ENCODE data around the gene MRPS18A. TPM values are rescaled to one million over a fixed set of nuclear protein-coding genes. Genes with fewer than 3 reads are reported as not detected.

The MRPS18A gene
- polyA plus RNA-seq (2012; ENCODE audit: insufficient read depth, insufficient read length): 88.3 TPM

- H3K4me3 ChIP-seq (ENCODE audit: low read length): peak within 1 kb of the TSS; percentile 97
- DNase-seq (ENCODE audit: low read depth, low spot score): peak; percentile 49
Observed at GRCh38 chr6:43687437-43688347, at the start of gene MRPS18A. Gene MRPS18A, minus strand, starts transcription at chr6:43687791. Its CDS starts 12 bp downstream, at chr6:43687779.

GRCh38 chr6:43736844-43737243 is 49.3 kb upstream of the MRPS18A start:
- H3K4me3 ChIP-seq (ENCODE audit: low read length): no peak overlapping the region
- DNase-seq (ENCODE audit: low read depth, low spot score): no peak

GRCh38 chr6:43736211-43736786 is 48.7 kb upstream of the MRPS18A start:
- DNase-seq (ENCODE audit: low read depth, low spot score): no peak
- H3K4me3 ChIP-seq (ENCODE audit: low read length): no peak overlapping the region

- no peak for DNase-seq (ENCODE audit: low read depth, low spot score)
Observed at GRCh38 chr6:43735642-43736199, 48.1 kb upstream of the MRPS18A start.

GRCh38 chr6:43734294-43734665 is 46.7 kb upstream of the MRPS18A start:
- DNase-seq (ENCODE audit: low read depth, low spot score): no peak
- H3K4me3 ChIP-seq (ENCODE audit: low read length): no peak overlapping the region

More at GRCh38 chr6:43735642-43736199, 48.1 kb upstream of the MRPS18A start:
- no peak overlapping the region for H3K4me3 ChIP-seq (ENCODE audit: low read length)

GRCh38 chr6:43733471-43734293 is 46.1 kb upstream of the MRPS18A start:
- H3K4me3 ChIP-seq (ENCODE audit: low read length): no peak overlapping the region
- DNase-seq (ENCODE audit: low read depth, low spot score): peak; percentile 72

GRCh38 chr6:43730634-43731033 is 43.0 kb upstream of the MRPS18A start:
- H3K4me3 ChIP-seq (ENCODE audit: low read length): no peak overlapping the region
- DNase-seq (ENCODE audit: low read depth, low spot score): no peak

GRCh38 chr6:43729537-43729936 is 41.9 kb upstream of the MRPS18A start:
- no peak for DNase-seq (ENCODE audit: low read depth, low spot score)
- H3K4me3 ChIP-seq (ENCODE audit: low read length): no peak overlapping the region

GRCh38 chr6:43728586-43728985 is 41.0 kb upstream of the MRPS18A start:
- DNase-seq (ENCODE audit: low read depth, low spot score): no peak
- no peak overlapping the region for H3K4me3 ChIP-seq (ENCODE audit: low read length)

GRCh38 chr6:43727634-43728033 is 40.0 kb upstream of the MRPS18A start:
- DNase-seq (ENCODE audit: low read depth, low spot score): no peak
- no peak overlapping the region for H3K4me3 ChIP-seq (ENCODE audit: low read length)

- H3K4me3 ChIP-seq (ENCODE audit: low read length): peak overlapping the region; percentile 30
- DNase-seq (ENCODE audit: low read depth, low spot score): no peak
Observed at GRCh38 chr6:43725643-43726580, 38.3 kb upstream of the MRPS18A start.

GRCh38 chr6:43724914-43725642 is 37.5 kb upstream of the MRPS18A start:
- peak; percentile 90 for DNase-seq (ENCODE audit: low read depth, low spot score)

GRCh38 chr6:43724354-43724753 is 36.8 kb upstream of the MRPS18A start:
- no peak for DNase-seq (ENCODE audit: low read depth, low spot score)
- no peak overlapping the region for H3K4me3 ChIP-seq (ENCODE audit: low read length)

More at GRCh38 chr6:43724914-43725642, 37.5 kb upstream of the MRPS18A start:
- peak overlapping the region; percentile 30 for H3K4me3 ChIP-seq (ENCODE audit: low read length)

GRCh38 chr6:43723737-43724295 is 36.2 kb upstream of the MRPS18A start:
- H3K4me3 ChIP-seq (ENCODE audit: low read length): no peak overlapping the region
- peak; percentile 77 for DNase-seq (ENCODE audit: low read depth, low spot score)

- DNase-seq (ENCODE audit: low read depth, low spot score): no peak
- no peak overlapping the region for H3K4me3 ChIP-seq (ENCODE audit: low read length)
Observed at GRCh38 chr6:43722920-43723545, 35.4 kb upstream of the MRPS18A start.

- no peak overlapping the region for H3K4me3 ChIP-seq (ENCODE audit: low read length)
- no peak for DNase-seq (ENCODE audit: low read depth, low spot score)
Observed at GRCh38 chr6:43720999-43721398, 33.4 kb upstream of the MRPS18A start.

GRCh38 chr6:43719511-43719910 is 31.9 kb upstream of the MRPS18A start:
- DNase-seq (ENCODE audit: low read depth, low spot score): no peak
- H3K4me3 ChIP-seq (ENCODE audit: low read length): no peak overlapping the region
